Measurements from ENCODE around the gene GREM2. TPM values are rescaled to one million over a fixed set of nuclear protein-coding genes. Genes with fewer than 3 reads are reported as not detected.

The GREM2 gene
- total RNA-seq, 2 experiments from 2014 or later: 0.16 to 0.28 TPM

GRCh38 chr1:240474133-240474614, 137.8 kb downstream of the GREM2 start:
- H3K27ac ChIP-seq (ENCODE audit: low read depth in 1 of 2, low read length in 2 of 2): no peak overlapping the region
- peaks cover 0 to 5% of the 10 kb centered on the region in 2 experiments for H3K9me3 ChIP-seq (ENCODE audit: control insufficient read depth in 1 of 2, insufficient read depth in 1 of 2, low read length in 2 of 2)
- no peak overlapping the region for H3K27ac Mint-ChIP-seq
- no peaks in the 10 kb centered on the region for H3K27me3 Mint-ChIP-seq
- TF ChIP-seq, protein P1, sequence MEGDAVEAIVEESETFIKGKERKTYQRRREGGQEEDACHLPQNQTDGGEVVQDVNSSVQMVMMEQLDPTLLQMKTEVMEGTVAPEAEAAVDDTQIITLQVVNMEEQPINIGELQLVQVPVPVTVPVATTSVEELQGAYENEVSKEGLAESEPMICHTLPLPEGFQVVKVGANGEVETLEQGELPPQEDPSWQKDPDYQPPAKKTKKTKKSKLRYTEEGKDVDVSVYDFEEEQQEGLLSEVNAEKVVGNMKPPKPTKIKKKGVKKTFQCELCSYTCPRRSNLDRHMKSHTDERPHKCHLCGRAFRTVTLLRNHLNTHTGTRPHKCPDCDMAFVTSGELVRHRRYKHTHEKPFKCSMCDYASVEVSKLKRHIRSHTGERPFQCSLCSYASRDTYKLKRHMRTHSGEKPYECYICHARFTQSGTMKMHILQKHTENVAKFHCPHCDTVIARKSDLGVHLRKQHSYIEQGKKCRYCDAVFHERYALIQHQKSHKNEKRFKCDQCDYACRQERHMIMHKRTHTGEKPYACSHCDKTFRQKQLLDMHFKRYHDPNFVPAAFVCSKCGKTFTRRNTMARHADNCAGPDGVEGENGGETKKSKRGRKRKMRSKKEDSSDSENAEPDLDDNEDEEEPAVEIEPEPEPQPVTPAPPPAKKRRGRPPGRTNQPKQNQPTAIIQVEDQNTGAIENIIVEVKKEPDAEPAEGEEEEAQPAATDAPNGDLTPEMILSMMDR (IDR thresholded peaks at IDR 0.05): no peak
- ATAC-seq (ENCODE audit: poor library complexity) (no peak), DNase-seq (no peak)
- H3K9me3 Mint-ChIP-seq: no peaks in the 10 kb centered on the region
- ChIA-PET CTCF (no interaction called here), POLR2A (no interaction called here)
- no peaks in the 10 kb centered on the region for H3K36me3 ChIP-seq (ENCODE audit: insufficient read depth, low read length)
- H3K4me3 Mint-ChIP-seq: no peak overlapping the region
- H3K36me3 Mint-ChIP-seq (ENCODE audit: low read depth): no peaks in the 10 kb centered on the region
- intact Hi-C loops (cut with DNase I, micrococcal nuclease): no loop called here
- no peaks in the 10 kb centered on the region for H3K27me3 ChIP-seq (ENCODE audit: control insufficient read depth in 1 of 2, insufficient read depth in 2 of 2, low read length in 2 of 2)
- H3K4me1 Mint-ChIP-seq (ENCODE audit: low read depth): no peaks in the 10 kb centered on the region
- H3K4me1 ChIP-seq (ENCODE audit: insufficient read depth, low read length): no peaks in the 10 kb centered on the region
- H3K4me3 ChIP-seq (ENCODE audit: low read length): no peak overlapping the region

DNA sequence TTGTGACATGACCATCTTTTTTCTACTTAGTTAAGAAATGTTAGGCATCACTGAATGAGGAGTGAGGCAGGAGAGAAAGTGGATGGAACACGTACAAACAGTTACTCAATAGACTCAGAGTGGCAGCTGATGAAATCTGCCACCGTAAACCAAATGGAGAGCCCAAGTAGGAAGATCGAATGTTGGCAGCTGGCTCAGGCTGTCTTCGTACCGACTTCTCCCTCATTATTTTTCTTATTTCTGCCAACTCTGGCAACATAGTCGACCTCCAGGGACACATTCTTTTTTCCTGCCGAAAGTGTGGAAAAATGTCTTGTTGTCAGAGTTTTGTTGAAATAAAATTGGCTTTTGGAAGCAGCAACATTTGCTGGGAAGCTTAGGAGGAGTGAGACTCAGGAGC, 143.3 kb downstream of the GREM2 start:
- Histone ChIP-seq H3K36me3 (ENCODE audit: insufficient read depth, low read length) (no peaks in the 10 kb centered on the region), H3K9me3 (ENCODE audit: control insufficient read depth in 1 of 2, insufficient read depth in 1 of 2, low read length in 2 of 2) (peaks cover 0 to 5% of the 10 kb centered on the region in 2 experiments), H3K27ac (ENCODE audit: low read depth in 1 of 2, low read length in 2 of 2) (no peak overlapping the region), H3K4me3 (ENCODE audit: low read length) (no peak overlapping the region), H3K27me3 (ENCODE audit: control insufficient read depth in 1 of 2, insufficient read depth in 2 of 2, low read length in 2 of 2) (no peaks in the 10 kb centered on the region), H3K4me1 (ENCODE audit: insufficient read depth, low read length) (peaks cover 6% of the 10 kb centered on the region)
- TF ChIP-seq, protein P1 (IDR thresholded peaks at IDR 0.05): no peak
- DNase-seq (no peak), ATAC-seq (ENCODE audit: poor library complexity) (no peak)
- ChIA-PET POLR2A (no interaction called here), CTCF (no interaction called here)
- no peaks in the 10 kb centered on the region for H3K27me3 Mint-ChIP-seq
- H3K4me3 Mint-ChIP-seq: no peak overlapping the region
- no peaks in the 10 kb centered on the region for H3K9me3 Mint-ChIP-seq
- H3K36me3 Mint-ChIP-seq (ENCODE audit: low read depth): no peaks in the 10 kb centered on the region
- H3K27ac Mint-ChIP-seq: no peak overlapping the region
- intact Hi-C loops (cut with DNase I, micrococcal nuclease): no loop called here
- no peaks in the 10 kb centered on the region for H3K4me1 Mint-ChIP-seq (ENCODE audit: low read depth)

DNA sequence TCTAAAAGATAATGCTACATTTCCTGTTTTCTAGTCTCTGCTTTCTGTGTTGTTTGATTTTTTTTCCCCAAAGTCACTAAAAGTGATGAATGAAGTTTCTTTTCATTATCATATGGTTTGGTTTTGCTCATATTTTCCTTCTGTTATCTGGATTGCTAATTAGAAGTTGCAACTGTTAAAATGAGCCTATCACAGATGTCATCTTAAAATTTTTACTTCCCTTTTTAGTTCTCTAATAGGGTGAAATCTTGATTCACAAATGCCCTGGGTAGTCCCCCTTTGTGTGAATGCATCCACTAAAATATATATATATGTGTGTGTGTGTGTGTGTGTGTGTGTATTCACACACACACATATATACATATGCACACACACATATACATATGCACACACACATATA, 144.1 kb downstream of the GREM2 start:
- Histone ChIP-seq H3K27ac (ENCODE audit: low read depth in 1 of 2, low read length in 2 of 2) (no peak overlapping the region), H3K27me3 (ENCODE audit: control insufficient read depth in 1 of 2, insufficient read depth in 2 of 2, low read length in 2 of 2) (no peaks in the 10 kb centered on the region), H3K36me3 (ENCODE audit: insufficient read depth, low read length) (no peaks in the 10 kb centered on the region), H3K9me3 (ENCODE audit: control insufficient read depth in 1 of 2, insufficient read depth in 1 of 2, low read length in 2 of 2) (peaks cover 0 to 5% of the 10 kb centered on the region in 2 experiments), H3K4me3 (ENCODE audit: low read length) (no peak overlapping the region), H3K4me1 (ENCODE audit: insufficient read depth, low read length) (peaks cover 6% of the 10 kb centered on the region)
- H3K9me3 Mint-ChIP-seq: no peaks in the 10 kb centered on the region
- no peaks in the 10 kb centered on the region for H3K27me3 Mint-ChIP-seq
- intact Hi-C loops (cut with DNase I, micrococcal nuclease): no loop called here
- DNase-seq (no peak), ATAC-seq (ENCODE audit: poor library complexity) (no peak)
- ChIA-PET POLR2A (no interaction called here), CTCF (no interaction called here)
- H3K4me1 Mint-ChIP-seq (ENCODE audit: low read depth): no peaks in the 10 kb centered on the region
- H3K36me3 Mint-ChIP-seq (ENCODE audit: low read depth): no peaks in the 10 kb centered on the region
- no peak overlapping the region for H3K4me3 Mint-ChIP-seq
- no peak overlapping the region for H3K27ac Mint-ChIP-seq
- TF ChIP-seq, protein P1 (IDR thresholded peaks at IDR 0.05): no peak
